GM19463 (cell line): ENCODE measurements around the gene ITPRIPL2.

ENCODE experiments used
- ATAC-seq: cut with Tn5 transposase; IDR thresholded peaks from one replicate; pipeline ENCODE4 v1.9.1; 2021; ENCODE audit warnings: mild to moderate bottlenecking, moderate library complexity; ENCODE audit not compliant: unreplicated experiment

ITPRIPL2 gene

DNA sequence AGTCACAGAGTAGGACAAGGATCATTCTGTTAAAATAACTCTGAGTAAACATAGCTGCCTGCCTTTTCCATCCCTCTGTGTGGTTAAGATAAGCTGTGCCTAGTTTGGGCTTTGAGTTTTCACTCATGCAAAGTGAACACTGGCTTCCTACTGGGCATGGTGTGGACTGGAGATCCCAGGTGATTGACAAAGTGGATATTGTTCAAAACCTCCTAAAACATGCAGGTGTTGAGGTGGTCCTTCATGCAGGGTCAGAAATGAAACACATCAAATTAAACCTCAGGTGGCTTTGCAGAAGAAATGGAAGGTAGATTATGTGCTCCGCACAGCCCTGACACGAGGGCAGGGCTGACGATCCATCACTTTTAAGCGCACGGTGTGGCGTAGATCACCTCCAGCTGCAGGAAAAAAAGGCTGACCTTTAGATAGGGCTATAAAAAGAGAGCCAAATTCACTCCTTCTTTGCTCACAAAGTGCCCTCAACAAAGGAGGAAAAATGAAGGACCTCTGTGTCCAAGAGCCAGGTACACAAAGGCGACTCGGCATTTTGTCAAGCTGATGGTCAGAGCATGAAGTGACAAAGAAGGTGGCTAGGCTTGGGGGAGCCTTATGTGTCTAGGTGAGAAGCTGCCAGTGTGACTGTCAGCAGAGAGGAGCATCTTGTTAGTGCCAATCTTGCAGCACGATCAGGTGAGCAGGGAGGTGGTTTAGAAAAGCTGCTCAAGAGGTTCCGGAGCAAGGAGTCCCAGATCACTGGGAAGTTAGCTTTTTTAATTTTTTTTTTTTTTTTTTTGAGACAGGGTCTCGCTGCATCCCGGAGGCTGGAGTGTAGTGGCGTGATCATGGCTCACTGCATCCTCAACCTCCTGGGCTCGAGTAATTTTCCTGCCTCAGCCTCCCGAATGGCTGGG is 19.9 kb upstream of the ITPRIPL2 start:
- ATAC-seq, result no peak

DNA sequence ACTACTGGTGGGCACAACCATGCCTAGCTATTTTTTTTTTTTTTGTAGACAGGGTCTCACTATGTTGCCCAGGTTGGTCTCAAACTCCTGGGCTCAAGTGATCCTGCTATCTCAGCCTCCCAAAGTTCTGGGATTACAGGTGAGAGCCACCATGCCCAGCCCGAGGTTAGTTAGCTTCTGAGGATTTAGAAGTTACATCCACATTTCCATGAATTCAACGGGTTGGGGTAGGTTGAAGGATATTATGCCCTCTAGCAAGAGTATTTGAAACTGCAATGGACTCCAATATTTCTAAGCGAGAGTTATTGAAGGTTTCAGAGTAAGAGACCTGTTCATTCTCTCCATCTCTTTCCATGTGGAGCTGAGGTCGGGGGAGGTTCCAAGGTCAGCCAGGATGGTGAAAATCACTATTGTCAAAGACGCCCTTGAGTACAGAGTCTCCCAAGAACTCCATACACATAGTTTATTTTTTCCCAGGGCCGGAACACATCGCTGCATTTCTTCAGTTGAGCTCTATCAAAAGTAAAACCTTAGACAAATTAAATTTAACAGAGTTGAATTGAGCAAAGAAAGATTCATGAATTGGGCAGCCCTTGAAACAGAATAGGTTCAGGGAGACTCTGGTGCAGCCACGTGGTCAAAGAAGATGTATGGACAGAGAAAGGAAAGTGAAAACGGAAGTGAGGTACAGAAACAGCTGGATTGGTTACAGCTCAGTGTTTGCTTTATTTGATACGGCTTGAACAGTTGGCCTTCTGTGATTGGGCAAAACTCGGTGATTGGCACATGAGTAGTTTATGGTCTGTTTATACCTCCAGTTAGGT is 19.0 kb upstream of the ITPRIPL2 start:
- ATAC-seq, result no peak

DNA sequence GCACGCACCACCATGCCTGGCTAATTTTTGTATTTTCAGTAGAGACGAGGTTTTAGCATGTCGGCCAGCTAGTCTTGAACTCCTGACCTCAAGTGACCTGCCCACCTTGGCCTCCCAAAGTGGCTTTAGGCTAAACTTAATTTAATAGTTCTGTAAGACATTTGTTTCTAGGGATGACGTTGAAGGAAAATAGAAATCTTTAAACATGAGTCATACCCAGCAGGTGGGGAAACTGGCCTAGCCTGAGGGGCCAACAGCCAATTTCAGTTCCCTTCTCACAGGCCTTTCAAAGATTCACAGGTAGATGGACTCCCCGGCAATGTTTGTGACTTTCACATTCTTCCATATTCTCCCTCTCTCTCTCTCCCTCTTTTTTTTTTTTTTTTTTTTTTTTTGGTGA is 18.1 kb upstream of the ITPRIPL2 start:
- ATAC-seq, result no peak

DNA sequence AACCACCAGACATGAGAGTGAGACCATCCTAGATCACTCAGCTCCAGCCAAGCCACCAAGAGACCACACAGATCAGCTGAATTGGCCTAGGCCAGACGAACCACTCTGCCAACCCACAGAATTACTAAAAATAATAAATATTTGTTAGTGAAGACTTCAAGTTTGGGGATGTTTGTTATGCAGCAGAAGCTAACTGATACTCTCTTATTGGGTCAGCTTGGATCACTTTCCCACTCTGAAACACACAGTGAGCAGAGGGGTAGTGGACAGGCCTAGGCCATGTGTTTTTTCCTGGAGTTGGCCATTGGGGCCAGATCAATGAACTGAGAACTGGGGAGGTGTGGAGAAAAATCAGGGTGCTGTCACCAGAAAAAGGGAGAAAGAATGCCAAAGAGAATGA is 15.6 kb upstream of the ITPRIPL2 start:
- no peak for ATAC-seq

DNA sequence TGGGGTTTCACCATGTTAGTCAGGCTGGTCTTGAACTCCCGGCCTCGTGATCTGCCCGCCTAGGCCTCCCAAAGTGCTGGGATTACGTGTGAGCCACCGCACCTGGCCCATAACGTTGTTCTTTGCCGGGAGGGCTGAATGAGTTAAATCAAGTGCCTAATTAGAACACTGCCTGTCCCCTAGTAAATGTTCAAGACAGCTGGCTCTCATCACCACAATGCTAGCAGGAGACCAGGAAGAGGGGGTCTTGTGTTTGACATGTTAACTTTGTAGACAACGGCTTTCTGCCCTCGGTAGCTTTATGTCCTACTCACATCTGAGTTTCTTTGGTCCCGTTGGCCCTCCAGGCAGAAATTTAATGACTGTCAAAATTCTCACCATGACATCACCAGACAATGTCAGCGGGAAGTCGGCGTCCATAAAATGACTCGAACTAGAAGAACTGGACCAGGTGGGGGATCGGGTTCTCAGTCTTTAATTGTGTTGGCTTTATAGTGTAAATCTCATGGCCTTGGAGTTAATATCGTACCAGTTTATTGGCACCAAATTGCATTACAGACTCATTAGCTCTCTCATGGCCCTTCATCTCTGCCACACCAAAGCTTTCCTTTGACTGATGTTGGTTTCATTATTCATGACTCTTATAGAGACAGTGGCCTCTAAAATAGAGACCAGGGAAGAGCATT is 11.4 kb upstream of the ITPRIPL2 start:
- no peak for ATAC-seq

DNA sequence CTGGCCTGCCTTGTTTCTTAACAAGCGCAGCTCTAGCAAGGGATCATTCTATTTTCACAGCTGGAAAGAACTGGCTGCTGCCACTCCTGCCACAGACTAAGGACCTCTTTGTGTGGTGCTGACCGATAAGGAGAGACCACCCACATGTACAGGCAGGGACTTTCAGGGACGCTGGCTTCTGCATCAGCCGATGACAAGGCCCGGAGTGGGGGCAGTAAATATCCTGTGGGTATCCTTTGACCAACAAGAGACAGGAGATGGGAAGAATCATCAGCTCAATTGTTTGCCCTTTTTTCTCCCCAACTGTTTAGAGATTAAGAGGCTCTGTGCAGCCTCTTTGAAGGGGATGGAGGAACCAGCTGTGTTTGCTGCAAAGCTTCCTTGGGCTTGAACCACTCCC is 9.2 kb upstream of the ITPRIPL2 start:
- ATAC-seq, result no peak

DNA sequence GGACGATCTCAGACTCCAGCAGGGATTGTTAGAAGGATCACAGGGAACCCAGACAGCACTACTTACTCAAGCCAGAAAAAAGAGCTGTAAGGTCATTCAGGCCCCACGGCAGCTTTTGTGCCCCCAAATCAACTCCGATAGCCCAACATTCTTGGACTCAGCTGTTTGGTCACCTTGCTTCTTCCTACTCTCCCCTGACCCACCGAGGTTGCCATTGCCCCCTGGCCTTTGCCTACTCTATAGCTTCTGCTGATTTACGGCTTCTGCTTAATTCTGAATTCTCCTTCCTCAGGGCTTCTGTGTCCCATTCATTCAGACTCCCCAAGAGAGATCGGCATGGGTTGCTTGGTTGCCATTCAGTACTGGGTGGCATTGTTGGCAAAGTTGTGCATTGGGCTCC is 8.6 kb upstream of the ITPRIPL2 start:
- no peak for ATAC-seq

DNA sequence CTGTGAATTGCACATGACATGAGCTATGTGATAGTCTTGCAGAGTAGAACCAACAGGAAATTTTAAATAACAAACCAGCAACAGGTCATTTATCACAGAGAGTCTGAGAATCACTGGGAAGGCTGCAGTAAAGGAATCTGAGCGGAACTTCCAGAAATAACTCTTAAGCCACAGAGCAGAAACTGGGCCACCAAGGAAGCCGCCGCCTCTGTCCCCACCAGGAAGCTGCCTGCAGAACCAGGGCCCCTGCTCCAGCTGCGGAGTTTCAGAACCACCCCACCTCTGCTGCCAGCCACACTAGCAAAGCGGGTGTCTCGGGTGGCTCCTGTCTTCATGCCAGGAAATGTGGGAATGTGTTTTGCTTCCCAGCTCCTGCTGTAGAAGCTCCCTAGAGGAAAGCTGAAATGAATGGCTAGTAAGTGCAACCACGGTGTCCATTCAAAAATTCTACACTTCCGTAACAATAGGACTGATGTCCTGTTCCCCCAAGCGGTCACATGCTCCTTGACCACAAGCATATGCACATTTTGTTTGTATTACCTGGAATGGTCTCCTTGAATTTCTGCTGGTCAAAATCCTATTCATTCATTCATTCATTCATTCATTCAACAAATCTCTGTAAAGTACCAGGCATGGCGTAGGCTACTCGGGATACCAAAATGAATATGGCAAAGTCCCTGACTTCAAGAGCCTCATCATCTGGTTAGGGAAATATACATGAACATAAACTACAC is 7.7 kb upstream of the ITPRIPL2 start:
- no peak for ATAC-seq

DNA sequence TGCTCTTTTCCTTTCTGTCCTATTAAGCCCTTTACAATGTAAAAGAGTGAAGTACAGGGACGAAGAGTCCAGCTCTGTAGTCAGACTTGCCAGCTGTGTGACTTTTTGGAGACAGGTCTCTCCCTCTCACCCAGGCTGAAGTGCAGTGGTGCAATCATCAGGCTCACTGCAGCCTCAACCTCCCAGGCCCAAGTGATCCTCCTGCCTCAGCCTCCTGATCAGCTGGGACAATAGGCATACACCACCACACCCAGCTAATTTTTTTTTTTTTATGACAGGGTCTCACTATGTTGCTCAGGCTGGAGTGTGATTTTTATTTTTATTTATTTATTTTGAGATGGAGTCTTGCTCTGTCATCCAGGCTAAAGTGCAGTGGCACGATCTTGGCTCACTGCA is 7.1 kb upstream of the ITPRIPL2 start:
- ATAC-seq, result no peak

DNA sequence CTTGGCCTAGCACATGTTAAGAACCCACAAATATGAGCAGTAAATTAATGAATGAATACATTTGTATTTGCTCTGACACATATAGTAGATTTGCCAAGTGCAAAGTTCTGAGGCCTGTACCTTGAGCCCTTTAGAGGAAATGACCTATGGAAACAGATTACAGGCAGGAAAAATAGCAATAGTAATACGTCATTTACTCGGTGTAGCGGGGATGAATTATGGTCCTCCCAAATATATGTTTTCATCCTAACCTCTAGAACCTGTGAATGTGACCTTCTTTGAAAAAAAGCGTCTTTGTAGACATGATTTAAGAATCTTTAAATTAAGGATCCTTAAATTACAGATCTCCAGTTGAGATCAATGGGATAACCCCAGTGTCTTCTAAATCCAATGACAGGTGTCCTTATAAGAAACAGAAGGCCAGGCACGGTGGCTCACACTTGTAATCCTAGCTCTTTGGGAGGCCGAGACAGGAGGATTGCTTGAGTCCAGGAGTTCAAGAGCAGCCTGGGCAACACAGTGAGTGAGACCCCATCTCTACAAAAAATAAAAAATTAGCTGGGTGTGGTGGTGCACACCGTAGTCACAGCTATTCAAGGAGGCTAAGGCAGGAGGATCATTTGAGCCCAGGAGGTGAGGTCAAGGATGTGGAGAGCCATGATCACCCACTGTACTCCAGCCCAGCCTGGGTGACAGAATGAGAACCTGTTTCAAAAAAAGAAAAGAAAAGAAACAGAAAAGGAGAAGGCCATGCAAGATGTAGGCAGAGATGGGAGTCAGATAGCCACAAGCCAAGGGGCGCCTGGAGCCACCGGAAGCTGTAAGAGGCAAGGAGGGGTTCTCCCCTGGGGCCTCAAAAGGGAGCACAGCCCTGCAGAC is 5.1 kb upstream of the ITPRIPL2 start:
- no peak for ATAC-seq

DNA sequence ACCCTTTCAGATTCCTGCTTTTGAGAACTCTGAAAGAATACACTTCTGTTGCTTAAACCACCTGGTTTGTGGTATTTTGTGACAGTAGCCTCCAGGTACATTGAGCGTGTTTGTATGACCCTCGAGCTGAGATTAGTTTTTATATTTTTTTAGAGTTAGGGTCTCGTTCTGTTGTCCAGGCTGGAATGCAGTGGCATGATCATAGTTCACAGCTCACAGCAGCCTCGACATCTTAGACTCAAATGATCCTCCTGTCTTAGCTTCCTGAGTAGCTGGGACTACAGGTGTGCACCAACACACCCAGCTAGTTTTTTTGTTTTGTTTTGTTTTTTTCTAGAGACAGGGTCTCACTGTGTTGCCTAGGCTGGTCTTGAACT is 4.5 kb upstream of the ITPRIPL2 start:
- ATAC-seq, result no peak

DNA sequence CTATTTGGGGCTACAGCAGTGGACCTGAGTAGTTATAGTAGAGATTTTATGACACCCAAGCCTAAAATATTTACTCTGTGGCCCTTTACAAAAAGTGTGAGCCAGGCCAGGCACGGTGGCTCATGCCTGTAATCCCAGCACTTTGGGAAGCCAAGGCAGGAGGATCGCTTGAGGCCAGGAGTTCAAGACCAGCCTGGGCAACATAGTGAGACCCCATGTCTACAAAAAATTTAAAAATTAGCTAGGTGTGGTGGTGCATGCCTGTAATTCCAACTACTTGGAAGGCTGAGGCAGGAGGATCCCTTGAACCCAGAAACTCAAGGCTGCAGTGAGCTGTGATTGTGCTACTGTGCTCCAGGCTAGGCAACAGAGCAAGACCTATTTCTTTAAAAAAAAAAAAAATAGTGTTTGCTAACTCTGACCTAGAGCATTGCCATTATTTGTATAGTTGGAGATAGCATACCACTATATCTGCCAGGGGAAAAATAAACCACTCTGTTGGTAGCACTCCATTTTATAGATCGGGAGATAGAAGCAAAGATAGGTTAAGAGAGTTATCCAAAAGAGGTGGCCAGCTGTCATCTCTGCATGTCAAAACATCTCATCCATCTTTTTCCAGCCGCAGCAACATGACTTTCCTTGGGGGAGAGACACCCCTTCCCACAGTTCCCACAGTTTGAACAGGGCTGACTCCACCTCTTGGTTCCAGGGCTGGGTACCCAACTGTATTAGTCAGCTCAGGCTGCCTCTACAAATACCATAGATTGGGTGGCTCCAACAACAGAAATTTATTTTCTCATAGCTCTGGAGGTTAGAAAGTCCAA is 3.0 kb upstream of the ITPRIPL2 start:
- ATAC-seq, result no peak

DNA sequence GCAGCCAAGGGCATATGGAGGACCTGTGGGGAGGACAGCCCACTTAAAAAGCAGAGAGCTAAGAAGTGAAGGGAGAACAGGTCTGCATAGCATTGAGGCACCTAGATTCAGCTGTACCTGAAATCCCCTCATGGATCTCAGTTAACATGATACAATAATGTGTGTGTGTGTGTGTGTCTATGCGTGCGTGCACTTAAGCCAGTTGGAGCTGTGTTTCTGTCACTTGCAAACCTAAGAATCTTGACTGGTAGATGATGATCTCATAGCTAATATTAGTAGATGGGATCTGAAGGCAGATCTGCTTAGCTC is 1.7 kb upstream of the ITPRIPL2 start:
- ATAC-seq, result no peak

DNA sequence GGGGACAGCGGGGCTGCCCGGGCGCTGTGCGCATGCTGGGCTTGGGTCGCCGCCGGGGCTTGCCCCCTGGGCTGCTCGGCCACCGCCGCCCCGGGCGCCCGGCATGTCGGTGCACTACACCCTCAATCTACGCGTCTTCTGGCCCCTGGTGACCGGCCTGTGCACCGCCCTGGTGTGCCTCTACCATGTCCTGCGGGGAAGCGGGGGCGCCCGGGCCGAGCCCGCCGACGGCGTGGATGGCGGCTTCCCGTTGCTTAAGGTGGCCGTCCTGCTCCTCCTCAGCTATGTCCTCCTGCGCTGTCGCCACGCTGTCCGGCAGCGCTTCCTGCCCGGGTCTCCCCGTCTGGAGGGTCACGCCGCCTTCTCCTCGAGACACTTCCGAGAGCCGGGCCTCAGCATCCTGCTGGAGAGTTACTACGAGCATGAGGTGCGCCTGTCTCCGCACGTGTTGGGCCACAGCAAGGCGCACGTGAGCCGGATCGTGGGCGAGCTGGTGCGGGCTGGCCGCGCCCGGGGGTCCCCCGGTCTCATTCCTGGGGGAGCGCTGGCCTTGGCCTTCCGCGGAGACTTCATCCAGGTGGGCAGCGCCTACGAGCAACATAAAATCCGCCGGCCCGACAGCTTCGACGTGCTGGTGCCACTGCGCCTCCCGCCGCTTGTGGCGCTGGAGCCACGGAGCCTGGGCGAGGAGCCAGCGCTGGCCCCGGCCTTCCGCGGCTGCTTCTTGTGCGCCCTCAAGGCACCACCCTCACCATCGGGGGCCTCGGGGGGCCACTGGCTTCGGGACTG is 789 bp downstream of the ITPRIPL2 start:
- no peak for ATAC-seq

DNA sequence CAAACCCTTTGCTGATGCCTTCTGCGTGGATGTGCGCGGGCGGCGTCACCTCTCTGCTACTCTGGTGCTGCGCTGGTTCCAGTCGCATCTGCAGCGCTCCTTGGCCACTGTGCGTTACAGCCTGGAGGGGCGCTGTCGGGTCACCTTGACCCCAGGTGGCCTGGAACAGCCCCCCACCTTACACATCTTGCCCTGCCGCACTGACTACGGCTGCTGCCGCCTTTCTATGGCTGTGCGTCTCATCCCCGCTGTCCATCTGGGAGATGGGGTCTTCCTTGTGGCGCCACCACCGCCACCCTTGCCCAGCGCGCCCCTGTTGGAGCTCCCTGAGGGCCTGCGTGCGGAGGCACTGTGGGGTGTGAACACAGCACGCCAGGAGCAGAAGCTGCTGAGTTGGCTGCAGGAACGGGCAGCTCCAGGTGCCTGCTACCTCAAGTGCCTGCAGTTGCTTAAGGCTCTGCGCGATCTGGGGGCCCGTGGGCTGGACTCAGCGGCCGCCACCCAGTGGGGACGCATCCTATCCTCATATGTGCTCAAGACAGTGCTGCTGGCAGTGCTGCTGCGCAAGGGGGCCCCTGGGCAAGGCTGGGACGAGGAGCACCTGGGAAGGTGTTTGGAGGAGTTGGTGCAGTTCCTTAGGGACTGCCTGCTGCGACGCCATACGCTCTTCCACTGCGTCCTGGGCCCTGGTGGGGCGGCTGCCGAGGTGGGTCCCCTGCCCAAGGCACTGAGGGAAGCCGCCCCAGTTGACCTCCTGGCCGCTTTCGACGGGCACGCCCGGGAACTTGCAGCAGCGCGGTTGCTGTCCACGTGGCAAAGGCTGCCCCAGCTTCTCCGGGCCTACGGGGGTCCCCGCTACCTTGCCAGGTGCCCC is 1.6 kb downstream of the ITPRIPL2 start:
- ATAC-seq, result no peak

DNA sequence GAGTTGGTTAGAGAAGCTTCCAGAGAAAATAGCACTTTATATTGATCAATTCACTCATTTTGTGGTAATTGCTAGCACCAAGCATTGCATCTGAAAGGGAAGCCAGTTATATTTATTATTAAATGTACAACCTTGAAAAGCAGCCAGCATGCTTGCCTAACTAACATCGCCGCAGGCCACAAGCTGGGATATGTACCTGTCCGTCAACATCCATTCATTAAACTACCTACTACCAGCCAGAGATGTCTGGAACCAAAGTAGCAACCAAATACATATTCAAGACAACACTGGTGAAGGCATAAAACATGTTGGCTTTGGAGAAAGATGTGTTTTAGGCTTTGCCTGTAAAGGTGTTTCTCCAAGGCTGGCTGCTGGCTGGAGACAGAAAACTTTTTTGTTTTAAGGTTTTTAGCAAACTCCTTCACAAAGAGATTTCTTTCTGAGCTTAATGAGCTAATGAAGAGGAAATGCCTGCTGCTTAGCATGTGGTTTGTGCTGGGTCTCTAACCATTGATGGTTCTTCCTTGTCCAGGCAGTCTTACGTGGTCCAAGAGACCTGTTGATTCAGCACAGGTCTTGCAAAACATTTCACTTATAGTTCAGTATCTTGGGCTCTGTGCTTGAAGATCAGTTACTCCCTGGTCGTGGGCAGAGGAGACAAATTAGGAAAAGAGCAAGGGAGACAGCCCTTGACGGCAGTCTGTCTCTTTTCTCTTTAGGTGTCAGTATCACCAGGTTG is 3.1 kb downstream of the ITPRIPL2 start:
- no peak for ATAC-seq

DNA sequence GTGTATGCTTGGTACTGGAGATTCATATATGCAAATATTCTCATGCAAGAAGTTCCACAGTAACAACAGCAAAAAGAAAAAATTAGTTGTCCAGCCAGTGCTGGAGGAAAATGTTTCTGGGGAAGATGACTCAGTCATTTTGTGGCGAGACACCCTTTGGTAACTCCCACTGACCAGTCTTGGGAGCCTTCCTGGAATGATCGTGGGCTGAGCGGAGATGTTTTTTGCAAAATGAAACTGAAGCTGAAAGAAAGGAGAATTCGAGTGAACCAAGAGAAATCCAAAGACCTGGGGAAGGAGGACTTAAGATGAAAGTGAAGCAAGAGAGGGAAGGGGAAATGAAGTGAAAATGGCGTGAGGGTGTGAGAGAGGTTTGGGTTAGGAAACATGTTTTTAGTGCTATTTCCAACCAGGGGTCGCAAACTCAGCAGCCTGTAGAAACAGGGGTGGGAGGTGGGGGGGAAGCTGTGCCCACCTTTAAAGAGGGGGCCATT is 5.2 kb downstream of the ITPRIPL2 start:
- no peak for ATAC-seq
